Large intestine (tissue), 12 donors: ENCODE data around the gene HGS. TPM values are rescaled to one million over a fixed set of nuclear protein-coding genes. Genes with fewer than 3 reads are reported as not detected.
A peak's percentile ranks its signal among the peaks of the same experiment; 100 is the strongest.

Experiments used
- DNase-seq, 2 donors: peaks; one replicate each; pipeline versions ENCODE4 v3.0.0 to v3.0.0-alpha.2; 2013
- H3K27ac ChIP-seq: one replicate; pipeline ENCODE4 v1.5.1; 2013; ENCODE audit warnings: low read length
- H3K27me3 ChIP-seq: 2 replicates; pipeline ENCODE4 v1.6.1; 2013; ENCODE audit warnings: low read length; ENCODE audit not compliant: control insufficient read depth, insufficient read depth
- H3K36me3 ChIP-seq: 2 replicates; pipeline ENCODE4 v1.6.1; 2013; ENCODE audit warnings: low read length; ENCODE audit not compliant: control insufficient read depth, insufficient read depth
- H3K4me1 ChIP-seq: one replicate; pipeline ENCODE4 v1.6.1; 2013; ENCODE audit warnings: low read length; ENCODE audit not compliant: control insufficient read depth, insufficient read depth
- H3K4me3 ChIP-seq: one replicate; pipeline ENCODE4 v1.5.1; 2013; ENCODE audit warnings: low read length
- H3K9me3 ChIP-seq: one replicate; pipeline ENCODE4 v1.6.1; 2013; ENCODE audit warnings: mild to moderate bottlenecking, low read depth, low read length, moderate library complexity; ENCODE audit not compliant: control insufficient read depth
- WGBS: methylation state at CpG from one replicate; pipeline ENCODE4 v1.1.5; 2013; ENCODE audit warnings: low lambda C conversion rate; ENCODE audit not compliant: insufficient coverage; 5-methylcytosine and 5-hydroxymethylcytosine counted together
- long read RNA-seq, 11 donors: transcript quantifications; one replicate each; lab custom pipeline, GENCODE V29; 2026
- polyA plus RNA-seq: library from polyadenylated mRNA; unstranded; fragments of 120-200 nt; gene quantifications from one replicate; pipeline ENCODE4 v1.2.1, GENCODE V29; 2013

HGS gene, protein sequence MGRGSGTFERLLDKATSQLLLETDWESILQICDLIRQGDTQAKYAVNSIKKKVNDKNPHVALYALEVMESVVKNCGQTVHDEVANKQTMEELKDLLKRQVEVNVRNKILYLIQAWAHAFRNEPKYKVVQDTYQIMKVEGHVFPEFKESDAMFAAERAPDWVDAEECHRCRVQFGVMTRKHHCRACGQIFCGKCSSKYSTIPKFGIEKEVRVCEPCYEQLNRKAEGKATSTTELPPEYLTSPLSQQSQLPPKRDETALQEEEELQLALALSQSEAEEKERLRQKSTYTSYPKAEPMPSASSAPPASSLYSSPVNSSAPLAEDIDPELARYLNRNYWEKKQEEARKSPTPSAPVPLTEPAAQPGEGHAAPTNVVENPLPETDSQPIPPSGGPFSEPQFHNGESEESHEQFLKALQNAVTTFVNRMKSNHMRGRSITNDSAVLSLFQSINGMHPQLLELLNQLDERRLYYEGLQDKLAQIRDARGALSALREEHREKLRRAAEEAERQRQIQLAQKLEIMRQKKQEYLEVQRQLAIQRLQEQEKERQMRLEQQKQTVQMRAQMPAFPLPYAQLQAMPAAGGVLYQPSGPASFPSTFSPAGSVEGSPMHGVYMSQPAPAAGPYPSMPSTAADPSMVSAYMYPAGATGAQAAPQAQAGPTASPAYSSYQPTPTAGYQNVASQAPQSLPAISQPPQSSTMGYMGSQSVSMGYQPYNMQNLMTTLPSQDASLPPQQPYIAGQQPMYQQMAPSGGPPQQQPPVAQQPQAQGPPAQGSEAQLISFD
- polyA plus RNA-seq, result 84.8 TPM
- long read RNA-seq, donor 1, transcript HGS-201 (22 exons, 2,970 nt), result major isoform, 7 of 8 reads
- long read RNA-seq, donor 1, partial matches to known transcripts, result 0 of 8 reads
- long read RNA-seq, donor 1, other reads (novel, unspliced or antisense), result 0 of 8 reads
- long read RNA-seq, donor 2, transcript HGS-206 (1 exons, 2,401 nt), result major isoform, 6 of 68 reads
- long read RNA-seq, donor 2, transcript HGS-201 (22 exons, 2,970 nt), result major isoform, 6 of 68 reads
- long read RNA-seq, donor 2, partial matches to known transcripts, result 12 of 68 reads
- long read RNA-seq, donor 2, other reads (novel, unspliced or antisense), result 44 of 68 reads
- long read RNA-seq, donor 3, result 0 reads
- long read RNA-seq, donor 4, result 0 reads
- long read RNA-seq, donor 5, partial matches to known transcripts, result 0 of 8 reads
- long read RNA-seq, donor 5, other reads (novel, unspliced or antisense), result 0 of 8 reads
- long read RNA-seq, donor 6, partial matches to known transcripts, result 26 of 57 reads
- long read RNA-seq, donor 6, other reads (novel, unspliced or antisense), result 25 of 57 reads
- long read RNA-seq, donor 7, partial matches to known transcripts, result 9 of 16 reads
- long read RNA-seq, donor 7, other reads (novel, unspliced or antisense), result 0 of 16 reads
- long read RNA-seq, donor 8, partial matches to known transcripts, result 12 of 19 reads
- long read RNA-seq, donor 8, other reads (novel, unspliced or antisense), result 0 of 19 reads
- long read RNA-seq, donor 9, partial matches to known transcripts, result 11 of 21 reads
- long read RNA-seq, donor 9, other reads (novel, unspliced or antisense), result 0 of 21 reads
- long read RNA-seq, donor 10, partial matches to known transcripts, result 48 of 69 reads
- long read RNA-seq, donor 10, other reads (novel, unspliced or antisense), result 13 of 69 reads
- long read RNA-seq, donor 11, transcript HGS-201 (22 exons, 2,970 nt), result major isoform, 5 of 13 reads
- long read RNA-seq, donor 11, partial matches to known transcripts, result 5 of 13 reads
- long read RNA-seq, donor 11, other reads (novel, unspliced or antisense), result 0 of 13 reads

DNA sequence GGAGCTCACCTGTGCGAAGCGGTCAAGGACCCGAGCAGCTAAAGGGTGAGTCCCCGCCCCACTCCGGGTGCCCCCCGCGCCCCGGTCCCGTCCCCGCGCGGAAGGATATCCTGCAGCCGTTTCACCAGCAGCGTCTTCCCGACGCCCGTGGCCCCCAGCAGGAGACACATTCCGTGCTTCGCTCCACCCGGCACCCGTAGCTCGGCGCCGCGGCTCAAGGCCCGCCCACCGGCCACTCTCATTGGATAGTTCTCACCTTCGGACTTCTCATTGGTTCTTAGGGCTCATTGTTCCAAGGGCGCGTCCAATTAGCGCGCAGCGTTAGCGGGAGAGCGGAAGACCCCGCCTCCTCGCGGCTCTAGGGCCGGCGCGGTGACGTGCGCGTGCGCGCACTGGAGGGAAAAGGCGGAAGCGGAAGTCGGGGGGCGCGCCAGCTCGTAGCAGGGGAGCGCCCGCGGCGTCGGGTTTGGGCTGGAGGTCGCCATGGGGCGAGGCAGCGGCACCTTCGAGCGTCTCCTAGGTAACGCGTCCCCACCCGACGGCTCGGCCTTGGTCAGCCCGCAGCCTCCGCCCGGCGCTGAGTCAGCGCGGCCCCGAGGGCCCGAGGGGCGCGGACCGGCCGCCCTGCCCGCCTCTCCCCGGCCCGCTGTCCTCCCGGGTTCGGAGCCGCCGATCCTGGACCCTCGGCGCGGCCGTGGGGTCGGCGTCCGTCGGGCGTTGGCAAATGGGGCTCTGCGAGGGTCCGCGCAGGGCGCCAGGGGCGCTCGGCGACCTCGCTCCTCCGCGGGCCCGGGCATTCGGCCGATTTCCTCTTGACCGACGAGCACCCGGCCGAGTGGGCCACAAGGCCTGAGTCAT is at the start of gene HGS, which contains the start of gene ARL16:
TSS of gene HGS (plus strand) at position 428 of the 858 bp plus-strand sequence. CDS start at position 484, 56 bp downstream.
TSS of gene ARL16 (minus strand) at position 214 of the 858 bp plus-strand sequence. CDS start at position 170, 44 bp downstream.
- H3K9me3 ChIP-seq, result no peaks in the 10 kb centered on the region

DNA sequence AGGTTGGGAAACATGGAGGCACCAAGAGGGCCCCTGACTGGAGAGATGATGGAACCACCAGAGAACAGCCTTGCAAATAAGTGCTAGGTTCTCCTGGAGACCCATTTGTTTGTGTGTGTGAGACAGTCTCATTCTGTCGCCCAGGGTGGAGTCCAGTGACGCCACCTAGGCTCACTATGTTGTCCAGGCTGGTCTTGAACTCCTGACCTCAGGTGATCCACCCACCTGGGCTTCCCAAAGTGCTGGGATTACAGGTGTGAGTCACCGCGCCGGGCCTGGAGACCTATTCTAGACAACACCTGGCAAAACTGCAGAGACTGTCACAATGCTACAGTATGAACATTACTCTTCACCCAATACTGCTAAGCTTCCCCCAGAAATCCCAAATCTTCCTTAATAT is 48.4 kb upstream of the HGS start:
- Histone ChIP-seq H3K9me3 (no peaks in the 10 kb centered on the region), H3K4me3 (no peak overlapping the region), H3K4me1 (peaks cover 5% of the 10 kb centered on the region), H3K27ac (no peak overlapping the region), H3K27me3 (no peaks in the 10 kb centered on the region), H3K36me3 (no peaks in the 10 kb centered on the region)
- no CpG with 5 or more reads among the region's 5 CpGs for WGBS
- DNase-seq, result no peak

More for the DNA sequence above, at the start of gene HGS, which contains the start of gene ARL16:
- no CpG with 5 or more reads among the region's 112 CpGs for WGBS
- Histone ChIP-seq H3K4me3 (peak within 1 kb of the TSS; percentile 86), H3K36me3 (peaks cover 42% of the 10 kb centered on the region), H3K27me3 (no peaks in the 10 kb centered on the region), H3K27ac (no peak within 1 kb of the TSS), H3K4me1 (peaks cover 15% of the 10 kb centered on the region)
- DNase-seq, result peak; percentile 99

DNA sequence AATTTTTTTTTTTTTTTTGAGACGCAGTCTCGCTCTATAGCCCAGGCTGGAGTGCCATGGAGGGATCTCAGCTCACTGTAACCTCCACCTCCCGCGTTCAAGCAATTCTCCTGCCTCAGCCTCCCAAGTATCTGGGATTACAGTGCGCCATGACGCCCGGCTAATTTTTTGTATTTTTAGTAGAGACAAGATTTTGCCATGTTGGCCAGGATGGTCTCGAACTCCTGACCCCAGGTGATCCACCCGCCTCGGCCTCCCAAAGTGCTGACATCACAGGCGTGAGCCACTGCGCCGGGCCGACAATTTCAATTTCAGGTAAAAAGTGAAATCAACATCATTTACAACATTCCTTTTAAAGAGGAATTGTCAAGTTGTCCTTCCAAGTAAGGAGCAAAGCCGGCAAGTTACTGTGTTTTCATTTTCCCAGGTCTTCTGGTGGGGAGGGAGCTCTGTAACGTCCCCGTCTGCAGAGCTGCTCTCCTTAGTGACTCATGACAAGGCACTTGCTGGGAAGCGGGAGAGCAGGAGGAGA is 47.8 kb upstream of the HGS start:
- Histone ChIP-seq H3K4me3 (peak overlapping the region; percentile 72), H3K9me3 (no peaks in the 10 kb centered on the region), H3K27ac (peak overlapping the region; percentile 72), H3K4me1 (peaks cover 5% of the 10 kb centered on the region), H3K27me3 (no peaks in the 10 kb centered on the region), H3K36me3 (no peaks in the 10 kb centered on the region)
- DNase-seq, result no peak
- WGBS, result no CpG with 5 or more reads among the region's 18 CpGs

DNA sequence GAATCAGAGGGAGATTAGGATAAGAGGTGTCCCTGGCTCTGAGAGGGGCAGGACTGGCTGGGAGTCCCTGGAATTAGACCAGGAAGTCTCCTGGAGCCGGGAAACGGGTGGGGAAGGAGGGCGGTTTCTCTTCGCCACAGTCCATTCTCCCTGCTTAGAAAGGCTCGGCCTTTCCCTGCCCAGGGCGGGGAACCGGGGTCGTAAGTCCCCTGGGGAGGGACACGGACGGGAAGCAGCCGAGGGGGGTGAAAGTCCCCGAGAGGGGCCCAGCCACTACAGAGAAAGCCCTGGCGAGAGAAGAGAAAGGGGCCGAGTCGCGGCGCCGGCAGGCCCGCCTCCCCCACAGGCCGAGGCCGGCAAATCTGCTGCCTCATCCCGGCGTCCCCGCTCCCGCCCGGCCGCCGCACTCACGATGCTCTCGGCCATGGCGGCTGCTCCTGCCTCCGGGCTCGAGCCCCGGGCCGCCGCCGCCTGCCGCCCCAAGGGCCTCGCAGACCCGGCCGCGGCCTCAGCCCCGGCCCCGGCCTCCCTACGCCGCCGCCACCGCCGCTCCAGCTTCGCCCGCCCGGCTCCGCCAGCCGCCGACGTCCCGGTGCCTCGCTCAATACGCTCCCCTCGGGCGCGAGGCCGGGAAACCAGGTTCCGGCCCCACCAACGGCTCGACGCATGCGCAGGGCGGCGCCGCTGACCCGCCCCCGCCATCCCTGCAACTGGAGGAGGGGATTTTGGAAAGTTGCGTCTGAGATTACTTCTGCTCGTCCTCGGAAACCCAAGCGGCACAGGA is 47.1 kb upstream of the HGS start, which contains the start of the genes NPLOC4 and TSPAN10:
TSS of gene NPLOC4 (minus strand) at position 608 of the 784 bp plus-strand sequence. CDS start at position 426, 182 bp downstream.
TSS of gene TSPAN10 (plus strand) at position 692 of the 784 bp plus-strand sequence. CDS start 5,217 bp downstream, outside the sequence.
- no peaks in the 10 kb centered on the region for H3K36me3 ChIP-seq
- no peaks in the 10 kb centered on the region for H3K27me3 ChIP-seq
- no peaks in the 10 kb centered on the region for H3K9me3 ChIP-seq
- H3K4me1 ChIP-seq, result peaks cover 5% of the 10 kb centered on the region
- peak within 1 kb of the TSS; percentile 72 for H3K27ac ChIP-seq
- peak within 1 kb of the TSS; percentile 72 for H3K4me3 ChIP-seq
- 0% methylated on average over 1 of the region's 77 CpGs for WGBS
- DNase-seq, result peak; percentile 67 to 89

DNA sequence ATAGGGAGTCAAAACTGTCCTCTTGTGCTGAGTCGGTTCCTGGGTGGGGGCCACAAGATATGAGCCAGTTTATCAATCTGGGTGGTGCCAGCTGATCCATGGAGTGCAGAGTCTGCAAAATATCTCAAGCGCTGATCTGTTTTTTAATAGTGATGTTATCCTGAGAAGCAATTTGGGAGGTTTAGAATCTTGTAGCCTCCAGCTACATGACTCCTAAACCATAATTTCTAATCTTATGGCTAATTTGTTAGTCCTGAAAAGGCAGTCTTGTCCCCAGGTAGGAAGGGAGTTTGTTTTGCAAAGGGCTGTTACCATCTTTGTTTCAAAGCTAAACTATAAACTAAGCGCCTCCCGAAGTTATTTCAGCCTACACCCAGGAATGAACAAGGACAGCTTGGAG is 45.1 kb upstream of the HGS start:
- Histone ChIP-seq H3K4me3 (no peak overlapping the region), H3K27me3 (no peaks in the 10 kb centered on the region), H3K36me3 (no peaks in the 10 kb centered on the region), H3K27ac (no peak overlapping the region), H3K4me1 (peaks cover 5% of the 10 kb centered on the region), H3K9me3 (no peaks in the 10 kb centered on the region)
- DNase-seq, result no peak
- no CpG with 5 or more reads among the region's 4 CpGs for WGBS

DNA sequence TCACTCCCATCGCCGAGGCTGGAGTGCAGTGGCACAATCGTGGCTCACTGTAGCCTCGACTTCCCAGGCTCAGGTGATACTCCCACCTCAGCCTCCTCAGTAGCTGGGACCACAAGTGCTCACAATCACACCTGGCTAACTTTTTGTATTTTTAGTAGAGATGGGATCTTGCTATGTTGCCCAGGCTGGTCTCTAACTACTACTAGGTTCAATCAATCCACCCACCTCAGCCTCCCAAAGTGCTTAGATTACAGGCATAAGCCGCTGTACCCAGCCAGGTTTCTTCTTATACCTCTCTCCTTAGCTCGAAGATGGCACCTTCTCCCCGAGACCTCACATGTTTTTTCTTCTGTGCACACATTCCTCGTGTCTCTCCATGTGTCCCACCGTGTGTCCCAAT is 43.8 kb upstream of the HGS start:
- Histone ChIP-seq H3K36me3 (no peaks in the 10 kb centered on the region), H3K4me3 (no peak overlapping the region), H3K9me3 (no peaks in the 10 kb centered on the region), H3K27ac (no peak overlapping the region), H3K4me1 (peaks cover 5% of the 10 kb centered on the region), H3K27me3 (no peaks in the 10 kb centered on the region)
- no peak for DNase-seq
- WGBS, result 100% methylated on average over 4 of the region's 9 CpGs

DNA sequence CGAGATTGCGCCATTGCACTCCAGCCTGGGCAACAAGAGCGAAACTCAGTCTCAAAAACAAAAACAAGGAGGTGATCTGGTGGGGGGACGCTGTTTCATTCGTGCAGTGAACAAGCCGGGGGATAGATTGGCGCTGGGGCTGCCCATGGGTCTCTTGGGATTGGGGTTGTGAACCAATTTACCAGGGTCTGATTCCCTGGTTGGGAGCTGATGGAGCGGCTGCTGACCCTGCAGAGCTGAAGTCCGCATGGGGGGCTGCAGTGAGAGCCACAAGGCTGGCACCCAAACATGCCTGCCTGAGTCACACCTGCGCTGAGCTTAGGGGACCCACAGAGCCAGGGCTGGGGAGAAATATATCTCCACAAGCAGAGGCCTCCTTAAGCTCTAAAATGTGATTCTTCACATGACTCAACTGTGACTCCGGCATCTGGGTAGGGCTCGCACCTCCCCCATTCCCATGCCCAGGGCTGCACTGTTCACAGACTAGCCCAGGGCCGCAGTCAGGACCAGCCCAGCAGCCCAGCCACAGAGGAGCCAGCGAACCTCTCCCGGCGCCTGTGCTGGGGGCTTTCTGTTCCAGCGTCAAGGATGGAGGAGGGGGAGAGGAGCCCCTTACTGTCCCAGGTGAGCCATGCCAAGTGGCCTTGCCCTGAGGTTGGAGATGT is 41.9 kb upstream of the HGS start:
- WGBS, result no CpG with 5 or more reads among the region's 17 CpGs
- H3K4me1 ChIP-seq, result no peaks in the 10 kb centered on the region
- DNase-seq, result no peak
- no peak overlapping the region for H3K27ac ChIP-seq
- H3K36me3 ChIP-seq, result no peaks in the 10 kb centered on the region
- H3K4me3 ChIP-seq, result no peak overlapping the region
- peaks cover 3% of the 10 kb centered on the region for H3K27me3 ChIP-seq
- H3K9me3 ChIP-seq, result no peaks in the 10 kb centered on the region
